HG02884 (cell line): ENCODE data around the gene LONRF2.

Source experiments
- ATAC-seq: cut with Tn5 transposase; IDR thresholded peaks from one replicate; pipeline ENCODE4 v1.9.1; 2021; ENCODE audit warnings: mild to moderate bottlenecking, moderate library complexity; ENCODE audit not compliant: unreplicated experiment

The LONRF2 gene

DNA sequence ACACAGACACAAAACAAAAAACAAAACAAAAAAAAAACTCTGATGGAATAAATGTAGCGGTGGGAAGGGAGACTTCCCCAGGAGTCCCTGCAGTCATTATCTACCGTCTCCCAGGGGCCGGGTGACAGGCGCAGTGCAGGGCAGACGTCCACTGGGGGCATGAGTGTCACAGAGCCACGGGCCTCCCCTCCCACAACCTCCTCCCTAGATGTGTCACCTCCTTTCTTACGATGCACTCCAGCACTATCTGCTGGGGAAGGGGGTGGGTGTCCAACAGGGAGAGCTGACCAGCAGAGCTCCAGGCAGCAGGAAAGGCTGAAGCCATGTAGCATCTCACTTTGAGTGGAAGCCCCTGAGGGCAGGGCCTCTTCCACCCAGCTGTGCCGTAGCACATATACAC lies 84.5 kb downstream of the LONRF2 start:
- no peak for ATAC-seq

DNA sequence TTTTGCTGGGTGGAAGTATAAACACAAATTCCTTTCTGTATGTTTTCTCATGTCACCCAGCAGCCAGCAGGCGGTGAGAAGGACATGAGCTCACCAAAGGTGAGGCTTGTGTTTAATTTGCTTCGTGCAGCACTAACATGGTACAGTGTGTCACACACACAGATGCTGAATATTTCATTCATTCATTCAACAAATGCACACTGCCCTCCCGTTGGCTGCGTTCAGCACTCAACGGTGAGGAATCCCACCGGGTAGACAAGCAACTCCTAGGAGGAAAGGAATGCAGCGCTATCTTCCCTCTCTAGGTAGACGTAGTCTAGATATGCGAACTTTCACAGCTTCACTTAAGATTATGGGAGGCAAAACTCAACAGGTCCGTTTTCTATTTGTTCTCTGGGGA lies 85.1 kb downstream of the LONRF2 start:
- ATAC-seq = no peak

DNA sequence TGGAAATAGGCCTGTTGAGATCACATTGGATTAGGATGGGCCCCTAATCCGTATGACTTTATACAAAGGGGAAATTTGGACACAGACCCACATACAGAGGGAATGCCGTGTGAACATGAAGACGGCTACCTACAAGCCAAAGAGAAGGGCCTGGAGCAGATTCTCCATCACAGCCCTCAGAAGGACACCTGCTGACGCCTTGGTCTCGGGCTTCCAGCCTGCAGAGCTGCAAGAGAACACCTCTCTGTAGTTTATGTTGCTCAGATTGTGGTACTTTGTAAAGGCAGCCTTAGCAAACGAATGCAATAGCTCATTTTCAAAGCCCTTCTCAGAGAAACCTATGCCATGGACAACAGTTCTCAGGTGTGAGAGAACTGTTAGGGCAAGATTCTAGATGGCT lies 86.1 kb downstream of the LONRF2 start:
- ATAC-seq = no peak

DNA sequence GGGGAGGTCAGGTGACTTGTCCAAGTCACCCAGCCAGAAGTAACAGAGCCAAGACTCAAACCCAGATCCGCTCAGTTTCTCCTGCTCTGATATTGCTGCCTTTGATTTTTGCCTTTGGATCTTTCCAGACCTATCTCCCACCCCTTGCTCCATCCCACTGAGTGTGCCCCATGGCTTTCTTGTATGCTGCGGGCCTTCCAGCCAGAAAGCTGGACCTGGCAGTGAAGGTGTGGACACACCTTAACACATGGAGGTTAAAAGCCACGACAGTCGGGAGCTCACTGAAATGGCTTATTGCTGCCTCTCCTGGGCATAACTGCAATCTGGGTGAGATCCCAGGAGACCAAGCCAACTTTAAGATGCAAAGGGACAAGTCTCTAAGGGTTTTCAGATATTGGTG lies 86.7 kb downstream of the LONRF2 start:
- no peak for ATAC-seq

DNA sequence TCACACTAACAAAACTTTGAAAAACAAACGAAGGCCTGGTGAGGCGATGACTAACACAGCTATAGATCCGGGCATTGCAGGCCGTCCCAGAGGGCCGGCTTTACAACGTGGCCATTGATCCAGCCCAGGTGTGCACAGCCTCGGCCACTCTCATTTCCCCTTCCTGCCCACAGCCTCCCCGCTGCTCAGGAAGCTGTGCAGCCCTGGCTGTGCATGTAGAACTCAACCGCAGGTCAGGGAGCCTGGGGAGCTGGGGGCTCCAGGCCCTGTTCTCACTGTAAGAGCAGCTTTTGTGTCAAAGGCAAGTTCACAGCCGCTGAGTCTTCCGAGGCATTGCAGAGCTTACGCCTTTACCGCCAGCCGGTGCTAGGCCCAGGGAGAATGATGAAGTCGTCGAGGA lies 87.2 kb downstream of the LONRF2 start:
- peak; percentile 95 for ATAC-seq

DNA sequence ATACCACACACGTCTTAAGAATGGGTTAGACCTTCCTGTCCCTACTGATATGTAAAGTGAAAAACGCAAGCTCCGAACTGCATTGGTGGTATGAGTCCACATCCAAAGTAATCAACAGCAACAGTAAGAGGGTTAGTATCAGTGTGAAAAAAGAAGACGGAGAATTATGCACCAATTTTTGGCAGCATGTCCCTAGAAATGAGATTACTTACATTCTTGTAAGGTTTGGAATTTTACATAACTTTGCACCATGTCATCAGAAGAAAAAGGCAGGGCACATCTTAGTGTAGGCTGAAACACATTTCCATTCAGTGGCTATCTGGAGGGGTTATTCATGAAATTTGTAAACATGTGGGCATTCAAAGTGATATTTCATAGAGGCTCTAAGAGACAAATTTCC lies 88.2 kb downstream of the LONRF2 start:
- ATAC-seq = no peak

DNA sequence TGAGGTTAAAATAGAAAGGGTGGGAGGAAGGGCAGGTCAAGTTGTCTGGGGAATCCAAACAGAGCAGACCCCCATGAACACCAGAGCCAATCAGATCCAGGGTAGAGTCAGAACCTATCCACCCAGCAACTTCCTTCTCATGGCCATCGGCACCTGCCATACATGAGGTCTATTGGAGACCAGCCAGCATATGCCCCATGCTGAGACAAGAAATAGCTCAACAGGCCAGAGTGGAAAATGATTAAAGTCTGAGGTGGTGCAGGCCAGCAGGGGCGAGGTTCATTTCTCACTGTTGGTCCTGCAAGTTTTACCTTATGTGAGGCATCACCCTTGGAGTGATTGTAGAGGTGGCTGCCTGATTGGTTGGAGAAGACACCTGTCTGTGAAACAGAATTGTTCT lies 89.2 kb downstream of the LONRF2 start:
- no peak for ATAC-seq

DNA sequence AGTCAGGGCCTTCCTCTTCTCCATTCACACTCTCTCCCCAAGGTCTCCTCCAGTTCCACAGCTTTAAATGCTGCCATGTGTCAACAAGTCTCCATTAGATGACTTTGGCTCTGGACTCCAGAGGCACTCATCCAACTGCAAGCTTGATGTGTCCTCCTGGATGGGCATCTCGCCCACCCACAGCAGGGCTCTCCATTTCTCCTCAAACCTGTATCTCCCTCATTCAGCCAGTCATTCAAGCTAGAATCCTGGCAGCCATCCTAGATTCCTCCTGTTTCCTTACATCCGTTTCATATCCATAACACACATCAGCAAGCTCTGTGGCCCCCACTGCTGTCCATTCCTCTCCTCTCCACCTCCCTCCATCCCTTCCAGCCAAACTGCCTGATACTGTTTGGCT lies 91.5 kb downstream of the LONRF2 start:
- ATAC-seq = no peak

DNA sequence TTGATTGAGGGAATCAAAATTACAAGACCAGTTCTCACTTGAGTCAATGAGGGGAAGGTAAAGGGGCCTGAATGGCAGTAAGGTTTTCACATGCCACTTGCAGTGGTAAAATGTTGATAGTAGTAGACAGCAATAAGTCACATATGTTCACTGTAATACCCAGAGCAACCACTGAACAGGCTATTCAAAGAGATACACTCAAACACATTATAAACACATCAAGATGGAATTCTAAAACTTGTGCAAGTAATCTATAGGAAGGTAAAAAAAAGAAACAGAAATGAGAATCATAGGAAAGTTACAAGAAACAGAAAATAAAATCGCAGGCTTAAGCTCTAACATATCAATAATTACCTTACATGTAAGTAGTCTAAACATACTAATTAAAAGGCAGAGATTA lies 93.3 kb downstream of the LONRF2 start:
- ATAC-seq = no peak

DNA sequence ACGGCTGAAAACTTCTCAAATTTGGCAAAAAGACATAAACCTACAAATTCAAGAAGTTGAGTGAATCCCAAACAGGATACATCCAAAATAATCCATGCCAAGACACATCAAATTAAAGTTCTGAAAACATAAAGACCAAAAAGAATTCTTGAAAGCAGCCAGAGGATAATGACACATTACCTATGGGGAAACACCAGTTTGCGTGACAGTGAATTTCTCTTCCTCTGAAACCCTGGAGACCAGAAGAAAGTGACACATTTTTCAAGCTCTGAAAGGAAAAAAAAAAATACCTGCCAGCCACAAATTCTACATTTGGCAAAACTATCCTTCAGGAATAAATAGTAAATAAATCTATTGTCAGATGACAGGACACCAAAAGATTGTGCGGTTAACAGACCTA lies 93.9 kb downstream of the LONRF2 start:
- no peak for ATAC-seq

DNA sequence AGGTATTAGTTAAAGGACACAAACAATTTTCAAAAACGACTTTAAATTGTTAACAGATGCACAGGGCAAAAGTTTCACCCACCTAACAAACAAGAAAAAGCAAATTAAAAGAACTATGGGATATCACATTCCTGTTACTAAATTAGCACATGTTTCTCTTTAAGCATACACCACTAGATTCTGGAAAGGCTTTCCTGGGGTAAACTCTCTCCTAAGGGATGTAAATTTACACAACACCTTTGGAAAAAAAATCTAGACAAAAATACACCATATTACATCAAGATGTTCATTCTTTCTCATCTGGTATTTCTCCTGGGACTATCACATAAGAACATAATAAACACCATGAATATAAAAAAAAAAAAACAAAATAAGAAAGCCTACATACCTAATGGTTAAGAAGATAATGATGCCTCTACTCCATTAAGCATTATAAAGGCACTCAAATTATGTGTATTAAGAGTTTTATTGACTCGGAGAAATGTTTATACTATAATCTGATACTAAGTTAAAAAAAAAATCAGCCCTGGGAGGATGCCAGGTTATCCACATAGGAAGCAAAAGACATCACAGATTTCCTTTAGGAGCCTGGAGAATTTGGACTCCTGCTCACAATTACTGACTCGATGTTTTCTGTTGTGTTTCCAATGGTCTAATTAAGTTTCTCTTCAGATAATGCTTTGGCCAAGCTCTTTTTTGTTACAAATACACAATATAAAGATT lies 97.2 kb downstream of the LONRF2 start:
- ATAC-seq = no peak

DNA sequence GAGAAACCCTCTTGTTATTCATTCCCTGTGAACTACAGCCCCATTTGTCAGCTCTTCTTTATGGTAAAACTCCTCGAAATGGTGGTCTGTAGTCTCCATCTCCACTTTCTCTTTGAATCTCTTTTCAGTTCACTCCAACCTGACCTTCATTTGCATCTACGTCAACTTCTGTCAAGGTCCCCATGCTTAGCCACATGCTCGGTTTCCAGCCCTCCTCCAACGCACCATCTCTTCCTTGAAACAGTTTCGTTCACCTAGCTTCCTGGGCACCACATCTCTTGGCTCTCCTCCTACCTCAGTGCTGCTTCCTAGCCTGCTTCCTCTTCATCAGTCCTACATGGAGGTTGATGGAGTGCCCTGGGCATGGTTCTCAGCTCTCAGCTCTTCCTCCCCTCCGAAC lies 98.8 kb downstream of the LONRF2 start:
- ATAC-seq = no peak
